ENCODE measurements around the gene ZMYND10.

Gene ZMYND10

GRCh38 chr3:50354186-50354764 lies 8.7 kb upstream of the ZMYND10 start:
- no peak overlapping the region for H3K4me3 ChIP-seq (ENCODE audit: low read length)
- H3K4me1 ChIP-seq (ENCODE audit: control insufficient read depth, insufficient read depth, low read length): peaks cover 59% of the 10 kb centered on the region

GRCh38 chr3:50353245-50354004 lies 7.9 kb upstream of the ZMYND10 start:
- Histone ChIP-seq H3K9ac (ENCODE audit: low read depth, low read length) (no peak overlapping the region), H3K4me2 (ENCODE audit: low read length) (no peak overlapping the region), H3K27me3 (ENCODE audit: control insufficient read depth, insufficient read depth, low read length) (no peaks in the 10 kb centered on the region), H3K4me1 (ENCODE audit: control insufficient read depth, insufficient read depth, low read length) (peaks cover 60% of the 10 kb centered on the region), H3K36me3 (ENCODE audit: insufficient read depth, low read length) (peaks cover 53% of the 10 kb centered on the region), H3K4me3 (ENCODE audit: low read length) (no peak overlapping the region), H3K9me3 (replicated peaks; ENCODE audit: low read length) (no peaks in the 10 kb centered on the region)

More at GRCh38 chr3:50354186-50354764, 8.7 kb upstream of the ZMYND10 start:
- H3K9ac ChIP-seq (ENCODE audit: low read depth, low read length): no peak overlapping the region
- H3K36me3 ChIP-seq (ENCODE audit: insufficient read depth, low read length): peaks cover 53% of the 10 kb centered on the region
- no peak overlapping the region for H3K4me2 ChIP-seq (ENCODE audit: low read length)
- no peaks in the 10 kb centered on the region for H3K9me3 ChIP-seq (replicated peaks; ENCODE audit: low read length)
- H3K27me3 ChIP-seq (ENCODE audit: control insufficient read depth, insufficient read depth, low read length): no peaks in the 10 kb centered on the region

- Histone ChIP-seq H3K4me1 (ENCODE audit: control insufficient read depth, insufficient read depth, low read length) (peaks cover 54% of the 10 kb centered on the region), H3K4me2 (ENCODE audit: low read length) (no peak overlapping the region), H3K36me3 (ENCODE audit: insufficient read depth, low read length) (peaks cover 53% of the 10 kb centered on the region), H3K9ac (ENCODE audit: low read depth, low read length) (no peak overlapping the region), H3K27me3 (ENCODE audit: control insufficient read depth, insufficient read depth, low read length) (no peaks in the 10 kb centered on the region), H3K9me3 (replicated peaks; ENCODE audit: low read length) (no peaks in the 10 kb centered on the region), H3K4me3 (ENCODE audit: low read length) (no peak overlapping the region)
These were observed 7.2 kb upstream of the ZMYND10 start for GRCh38 chr3:50352781-50353180.

GRCh38 chr3:50351323-50351697 lies 5.8 kb upstream of the ZMYND10 start:
- Histone ChIP-seq H3K27me3 (ENCODE audit: control insufficient read depth, insufficient read depth, low read length) (no peaks in the 10 kb centered on the region), H3K9me3 (replicated peaks; ENCODE audit: low read length) (no peaks in the 10 kb centered on the region), H3K4me2 (ENCODE audit: low read length) (peak overlapping the region; percentile 97), H3K9ac (ENCODE audit: low read depth, low read length) (peak overlapping the region; percentile 86), H3K36me3 (ENCODE audit: insufficient read depth, low read length) (peaks cover 40% of the 10 kb centered on the region), H3K4me3 (ENCODE audit: low read length) (peak overlapping the region; percentile 90), H3K4me1 (ENCODE audit: control insufficient read depth, insufficient read depth, low read length) (peaks cover 39% of the 10 kb centered on the region)

GRCh38 chr3:50350527-50351322 lies 5.2 kb upstream of the ZMYND10 start, which contains the start of the genes CYB561D2 and NPRL2:
Gene CYB561D2 (plus strand): TSS chr3:50350862. CDS start chr3:50351434, 572 bp downstream.
Gene NPRL2 (minus strand): TSS chr3:50350775. CDS start chr3:50350652, 123 bp downstream.
- Histone ChIP-seq H3K9ac (ENCODE audit: low read depth, low read length) (peak within 1 kb of the TSS; percentile 86), H3K27me3 (ENCODE audit: control insufficient read depth, insufficient read depth, low read length) (no peaks in the 10 kb centered on the region), H3K4me3 (ENCODE audit: low read length) (peak within 1 kb of the TSS; percentile 90), H3K9me3 (replicated peaks; ENCODE audit: low read length) (no peaks in the 10 kb centered on the region), H3K36me3 (ENCODE audit: insufficient read depth, low read length) (peaks cover 34% of the 10 kb centered on the region), H3K4me1 (ENCODE audit: control insufficient read depth, insufficient read depth, low read length) (peaks cover 36% of the 10 kb centered on the region), H3K4me2 (ENCODE audit: low read length) (peak within 1 kb of the TSS; percentile 97)

- Histone ChIP-seq H3K9ac (ENCODE audit: low read depth, low read length) (peak overlapping the region; percentile 86), H3K4me3 (ENCODE audit: low read length) (peak overlapping the region; percentile 90), H3K27me3 (ENCODE audit: control insufficient read depth, insufficient read depth, low read length) (no peaks in the 10 kb centered on the region), H3K4me2 (ENCODE audit: low read length) (peak overlapping the region; percentile 97), H3K4me1 (ENCODE audit: control insufficient read depth, insufficient read depth, low read length) (peaks cover 37% of the 10 kb centered on the region), H3K36me3 (ENCODE audit: insufficient read depth, low read length) (peaks cover 28% of the 10 kb centered on the region), H3K9me3 (replicated peaks; ENCODE audit: low read length) (no peaks in the 10 kb centered on the region)
These were observed 4.6 kb upstream of the ZMYND10 start for GRCh38 chr3:50350213-50350526.

- Histone ChIP-seq H3K4me1 (ENCODE audit: control insufficient read depth, insufficient read depth, low read length) (peaks cover 33% of the 10 kb centered on the region), H3K9ac (ENCODE audit: low read depth, low read length) (no peak overlapping the region), H3K27me3 (ENCODE audit: control insufficient read depth, insufficient read depth, low read length) (no peaks in the 10 kb centered on the region), H3K9me3 (replicated peaks; ENCODE audit: low read length) (no peaks in the 10 kb centered on the region), H3K36me3 (ENCODE audit: insufficient read depth, low read length) (peaks cover 4% of the 10 kb centered on the region), H3K4me2 (ENCODE audit: low read length) (no peak overlapping the region), H3K4me3 (ENCODE audit: low read length) (no peak overlapping the region)
These were observed 1.8 kb upstream of the ZMYND10 start for GRCh38 chr3:50347187-50347813.

- Histone ChIP-seq H3K4me2 (ENCODE audit: low read length) (peak overlapping the region; percentile 94), H3K4me1 (ENCODE audit: control insufficient read depth, insufficient read depth, low read length) (peaks cover 36% of the 10 kb centered on the region), H3K9me3 (replicated peaks; ENCODE audit: low read length) (no peaks in the 10 kb centered on the region), H3K27me3 (ENCODE audit: control insufficient read depth, insufficient read depth, low read length) (no peaks in the 10 kb centered on the region), H3K4me3 (ENCODE audit: low read length) (peak overlapping the region; percentile 70), H3K36me3 (ENCODE audit: insufficient read depth, low read length) (peaks cover 4% of the 10 kb centered on the region), H3K9ac (ENCODE audit: low read depth, low read length) (peak overlapping the region; percentile 22)
These were observed 524 bp downstream of the ZMYND10 start for GRCh38 chr3:50345008-50345407.

- H3K4me3 ChIP-seq (ENCODE audit: low read length): no peak overlapping the region
- no peaks in the 10 kb centered on the region for H3K27me3 ChIP-seq (ENCODE audit: control insufficient read depth, insufficient read depth, low read length)
- no peaks in the 10 kb centered on the region for H3K9me3 ChIP-seq (replicated peaks; ENCODE audit: low read length)
- H3K4me1 ChIP-seq (ENCODE audit: control insufficient read depth, insufficient read depth, low read length): peaks cover 40% of the 10 kb centered on the region
- H3K9ac ChIP-seq (ENCODE audit: low read depth, low read length): no peak overlapping the region
- H3K4me2 ChIP-seq (ENCODE audit: low read length): no peak overlapping the region
- H3K36me3 ChIP-seq (ENCODE audit: insufficient read depth, low read length): no peaks in the 10 kb centered on the region
These were observed 2.5 kb downstream of the ZMYND10 start for GRCh38 chr3:50342813-50343633.

GRCh38 chr3:50341996-50342650 lies 3.4 kb downstream of the ZMYND10 start:
- H3K9me3 ChIP-seq (replicated peaks; ENCODE audit: low read length): no peaks in the 10 kb centered on the region
- H3K4me2 ChIP-seq (ENCODE audit: low read length): peak overlapping the region; percentile 81
- peaks cover 46% of the 10 kb centered on the region for H3K4me1 ChIP-seq (ENCODE audit: control insufficient read depth, insufficient read depth, low read length)
- no peaks in the 10 kb centered on the region for H3K36me3 ChIP-seq (ENCODE audit: insufficient read depth, low read length)
- H3K9ac ChIP-seq (ENCODE audit: low read depth, low read length): no peak overlapping the region
- H3K27me3 ChIP-seq (ENCODE audit: control insufficient read depth, insufficient read depth, low read length): no peaks in the 10 kb centered on the region
- no peak overlapping the region for H3K4me3 ChIP-seq (ENCODE audit: low read length)

Data from skeletal muscle satellite cell (primary cell).